Measurements from ENCODE around the gene NTSR1. TPM values are rescaled to one million over a fixed set of nuclear protein-coding genes. Genes with fewer than 3 reads are reported as not detected.

Gene NTSR1
- total RNA-seq, 1 experiment from 2014 or later = 0.16 TPM

DNA sequence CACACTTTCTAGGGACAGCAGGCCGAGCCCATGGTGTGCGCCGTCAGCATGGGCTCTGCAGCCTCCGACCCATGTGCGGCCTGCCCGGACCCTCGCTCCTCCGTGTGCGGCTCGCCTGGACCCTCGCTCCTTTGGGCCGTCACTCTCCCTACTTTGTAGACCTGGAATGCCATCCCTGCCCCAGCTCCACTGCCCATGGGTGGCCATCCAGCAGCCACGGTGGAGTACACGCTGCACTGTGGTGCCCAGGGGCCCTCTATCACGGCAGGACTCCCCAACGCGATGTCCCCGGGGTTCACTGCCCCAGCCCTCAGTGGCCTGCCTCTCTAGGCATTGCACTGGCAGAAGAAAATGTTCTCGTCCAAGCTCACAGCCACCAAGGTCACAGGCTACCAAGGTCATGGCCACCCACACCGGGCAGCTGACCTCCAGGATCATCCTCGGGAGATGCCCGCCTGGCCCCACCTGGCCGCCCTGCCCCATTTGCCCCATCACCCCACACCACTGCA is 63.5 kb downstream of the NTSR1 start:
- DNase-seq = no peak
- TF ChIP-seq, protein P1, sequence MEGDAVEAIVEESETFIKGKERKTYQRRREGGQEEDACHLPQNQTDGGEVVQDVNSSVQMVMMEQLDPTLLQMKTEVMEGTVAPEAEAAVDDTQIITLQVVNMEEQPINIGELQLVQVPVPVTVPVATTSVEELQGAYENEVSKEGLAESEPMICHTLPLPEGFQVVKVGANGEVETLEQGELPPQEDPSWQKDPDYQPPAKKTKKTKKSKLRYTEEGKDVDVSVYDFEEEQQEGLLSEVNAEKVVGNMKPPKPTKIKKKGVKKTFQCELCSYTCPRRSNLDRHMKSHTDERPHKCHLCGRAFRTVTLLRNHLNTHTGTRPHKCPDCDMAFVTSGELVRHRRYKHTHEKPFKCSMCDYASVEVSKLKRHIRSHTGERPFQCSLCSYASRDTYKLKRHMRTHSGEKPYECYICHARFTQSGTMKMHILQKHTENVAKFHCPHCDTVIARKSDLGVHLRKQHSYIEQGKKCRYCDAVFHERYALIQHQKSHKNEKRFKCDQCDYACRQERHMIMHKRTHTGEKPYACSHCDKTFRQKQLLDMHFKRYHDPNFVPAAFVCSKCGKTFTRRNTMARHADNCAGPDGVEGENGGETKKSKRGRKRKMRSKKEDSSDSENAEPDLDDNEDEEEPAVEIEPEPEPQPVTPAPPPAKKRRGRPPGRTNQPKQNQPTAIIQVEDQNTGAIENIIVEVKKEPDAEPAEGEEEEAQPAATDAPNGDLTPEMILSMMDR (IDR thresholded peaks at IDR 0.05; ENCODE audit: insufficient read depth in 1 of 2, low read depth in 1 of 2, low read length in 1 of 2, severe bottlenecking in 1 of 2, unreplicated experiment in 1 of 2) = no peak
- intact Hi-C loops (cut with micrococcal nuclease; ENCODE audit: unreplicated experiment) = no loop called here
- Histone ChIP-seq H3K27me3 (replicated peaks; ENCODE audit: control insufficient read depth, insufficient read depth, low read length) (peaks cover 2% of the 10 kb centered on the region), H3K9me3 (0 out of 2 replicates have a peak, but pooled peaks cover under 1% of the 10 kb centered on the region), H3K4me1 (peaks cover 13% of the 10 kb centered on the region), H3K36me3 (ENCODE audit: control insufficient read depth, insufficient read depth, low read length) (no peaks in the 10 kb centered on the region), H3K4me3 (ENCODE audit: low read depth, low read length) (no peak overlapping the region)
- ChIA-PET POLR2A (no interaction called here), CTCF (interaction anchor here (0.6 to 0.9 kb wide), 3 partner anchors 9 to 56 kb away, joined by 3 to 4 read pairs (median 3); no protein-coding TSS in a partner anchor)
- Mint-ChIP-seq H3K27ac (ENCODE audit: unreplicated experiment) (no peak overlapping the region), H3K9me3 (ENCODE audit: unreplicated experiment) (peaks cover 7% of the 10 kb centered on the region), H3K27me3 (ENCODE audit: insufficient read depth, unreplicated experiment) (peaks cover 13% of the 10 kb centered on the region), H3K4me1 (ENCODE audit: low read depth, unreplicated experiment) (peaks cover 5% of the 10 kb centered on the region), H3K4me3 (ENCODE audit: unreplicated experiment) (no peak overlapping the region), H3K36me3 (ENCODE audit: insufficient read depth, unreplicated experiment) (no peaks in the 10 kb centered on the region)
- BruUV-seq (replicated peaks) = no TSS peak

DNA sequence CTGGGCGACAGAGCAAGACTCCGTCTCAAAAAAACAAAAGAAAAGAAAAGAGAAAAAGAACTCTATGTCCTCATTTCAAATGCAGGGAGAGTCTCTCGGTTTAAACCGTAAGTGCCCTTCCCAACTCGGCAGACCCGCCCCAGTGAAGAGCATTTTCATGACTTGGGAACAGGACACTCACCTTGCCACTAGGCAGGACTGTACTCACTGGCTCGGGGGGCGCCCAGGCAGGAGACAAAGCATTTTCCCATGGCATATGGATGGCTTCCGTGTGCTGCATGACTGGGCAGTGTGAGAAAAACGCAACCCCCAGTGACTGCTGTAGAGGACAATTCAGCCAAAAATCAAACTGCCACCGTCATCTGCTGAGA is 64.0 kb downstream of the NTSR1 start:
- Histone ChIP-seq H3K36me3 (ENCODE audit: control insufficient read depth, insufficient read depth, low read length) (no peaks in the 10 kb centered on the region), H3K4me1 (peaks cover 13% of the 10 kb centered on the region), H3K9me3 (0 out of 2 replicates have a peak, but pooled peaks cover 4% of the 10 kb centered on the region), H3K27me3 (replicated peaks; ENCODE audit: control insufficient read depth, insufficient read depth, low read length) (peaks cover 2% of the 10 kb centered on the region), H3K4me3 (ENCODE audit: low read depth, low read length) (no peak overlapping the region)
- ChIA-PET CTCF (interaction anchor here (0.6 to 0.9 kb wide), 4 partner anchors 9 to 67 kb away, joined by 3 to 4 read pairs (median 3); no protein-coding TSS in a partner anchor), POLR2A (no interaction called here)
- Mint-ChIP-seq H3K36me3 (ENCODE audit: insufficient read depth, unreplicated experiment) (no peaks in the 10 kb centered on the region), H3K27me3 (ENCODE audit: insufficient read depth, unreplicated experiment) (peaks cover 10% of the 10 kb centered on the region), H3K27ac (ENCODE audit: unreplicated experiment) (no peak overlapping the region), H3K4me1 (ENCODE audit: low read depth, unreplicated experiment) (peaks cover 7% of the 10 kb centered on the region), H3K4me3 (ENCODE audit: unreplicated experiment) (no peak overlapping the region), H3K9me3 (ENCODE audit: unreplicated experiment) (peaks cover 11% of the 10 kb centered on the region)
- no TSS peak for BruUV-seq (replicated peaks)
- TF ChIP-seq, protein P1 (IDR thresholded peaks at IDR 0.05; ENCODE audit: insufficient read depth in 1 of 2, low read depth in 1 of 2, low read length in 1 of 2, severe bottlenecking in 1 of 2, unreplicated experiment in 1 of 2) = no peak
- DNase-seq = no peak
- intact Hi-C loops (cut with micrococcal nuclease; ENCODE audit: unreplicated experiment) = no loop called here

DNA sequence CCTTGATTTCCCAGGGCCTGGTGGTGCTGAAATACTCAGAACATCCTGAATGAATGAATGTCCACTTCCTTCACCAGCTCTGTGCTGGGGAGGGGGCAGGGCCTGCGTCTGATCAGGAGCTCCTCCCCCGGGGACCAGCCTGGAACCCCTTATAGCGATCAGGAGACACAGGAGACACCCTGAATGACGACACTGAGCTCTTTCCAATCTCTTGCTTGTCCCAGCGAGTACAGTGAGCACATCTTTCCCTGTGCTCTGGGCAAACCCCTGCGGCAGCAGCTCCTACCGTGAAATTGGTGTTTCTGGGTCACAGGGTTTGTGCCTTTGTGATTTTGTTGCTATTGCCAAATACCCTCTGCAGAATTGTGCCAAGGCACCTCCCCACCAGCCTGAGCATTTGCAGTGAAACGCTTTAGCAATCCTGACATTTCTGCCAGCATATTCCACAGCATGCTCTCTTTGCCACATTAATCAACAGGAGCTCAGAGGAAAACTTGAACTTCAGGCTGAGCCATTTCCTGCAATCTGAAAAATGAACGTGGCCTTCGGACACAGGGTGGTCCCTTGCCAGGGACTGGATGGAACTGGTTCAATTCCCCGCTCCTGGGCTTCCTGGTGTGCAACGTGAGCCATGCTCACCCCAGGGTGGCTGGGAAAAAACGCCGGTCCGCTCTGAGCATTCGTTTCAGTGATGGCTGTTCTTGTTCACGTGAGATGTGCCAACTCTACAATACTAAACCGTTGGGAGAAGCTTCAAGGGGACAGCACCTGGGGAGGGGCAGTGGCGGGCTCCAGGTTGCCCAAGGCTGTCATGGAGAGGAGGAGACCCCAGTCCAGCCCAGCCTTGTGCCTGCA is 64.6 kb downstream of the NTSR1 start:
- Histone ChIP-seq H3K4me3 (ENCODE audit: low read depth, low read length) (no peak overlapping the region), H3K27me3 (replicated peaks; ENCODE audit: control insufficient read depth, insufficient read depth, low read length) (peaks cover 2% of the 10 kb centered on the region), H3K9me3 (0 out of 2 replicates have a peak, but pooled peaks cover 4% of the 10 kb centered on the region), H3K36me3 (ENCODE audit: control insufficient read depth, insufficient read depth, low read length) (no peaks in the 10 kb centered on the region), H3K4me1 (peaks cover 11% of the 10 kb centered on the region)
- Mint-ChIP-seq H3K4me3 (ENCODE audit: unreplicated experiment) (no peak overlapping the region), H3K27me3 (ENCODE audit: insufficient read depth, unreplicated experiment) (peaks cover 10% of the 10 kb centered on the region), H3K36me3 (ENCODE audit: insufficient read depth, unreplicated experiment) (no peaks in the 10 kb centered on the region), H3K27ac (ENCODE audit: unreplicated experiment) (no peak overlapping the region), H3K4me1 (ENCODE audit: low read depth, unreplicated experiment) (peaks cover 7% of the 10 kb centered on the region), H3K9me3 (ENCODE audit: unreplicated experiment) (peaks cover 11% of the 10 kb centered on the region)
- no TSS peak for BruUV-seq (replicated peaks)
- DNase-seq = no peak
- POLR2A ChIA-PET = no interaction called here
- intact Hi-C loops (cut with micrococcal nuclease; ENCODE audit: unreplicated experiment) = no loop called here
- CTCF ChIA-PET = interaction anchor here (0.7 to 0.9 kb wide), 4 partner anchors 10 to 68 kb away, joined by 3 to 4 read pairs (median 3); no protein-coding TSS in a partner anchor
- TF ChIP-seq, protein P1 (IDR thresholded peaks at IDR 0.05; ENCODE audit: insufficient read depth in 1 of 2, low read depth in 1 of 2, low read length in 1 of 2, severe bottlenecking in 1 of 2, unreplicated experiment in 1 of 2) = no peak
